Activated T-helper 17 cell treated with anti-CD3 and anti-CD28 coated beads, Interleukin-2, amount 50 U/mL, for 72 hours (primary cell): Measurements from ENCODE around the gene MAP4K2. TPM values are rescaled to one million over a fixed set of nuclear protein-coding genes. Genes with fewer than 3 reads are reported as not detected.

ENCODE experiments used
- ATAC-seq: fragments of 150-1000 bp; cut with Tn5 transposase; replicated peaks from 2 replicates; pipeline ENCODE4 v1.10.0; 2021; ENCODE audit warnings: mild to moderate bottlenecking, moderate library complexity
- H3K27ac Mint-ChIP-seq: one replicate; pipeline ENCODE4 v1.8.0; 2022; ENCODE audit warnings: mixed read lengths
- H3K27me3 Mint-ChIP-seq: one replicate; pipeline ENCODE4 v1.8.0; 2022; ENCODE audit warnings: mixed read lengths
- H3K36me3 Mint-ChIP-seq: one replicate; pipeline ENCODE4 v1.8.0; 2022; ENCODE audit warnings: low read depth, mild to moderate bottlenecking, mixed read lengths
- H3K4me1 Mint-ChIP-seq: one replicate; pipeline ENCODE4 v1.8.0; 2022; ENCODE audit warnings: mixed read lengths
- H3K4me3 Mint-ChIP-seq: one replicate; pipeline ENCODE4 v1.8.0; 2022; ENCODE audit warnings: mild to moderate bottlenecking, mixed read lengths
- H3K9me3 Mint-ChIP-seq: one replicate; pipeline ENCODE4 v1.8.0; 2022; ENCODE audit warnings: mixed read lengths
- total RNA-seq, 2 donors: library from RNA; stranded (reverse); gene quantifications; one replicate each; pipeline ENCODE4 v1.2.3, GENCODE V29; 2022

The MAP4K2 gene
- total RNA-seq, 2 donors from 2014 or later, result 65.9 to 82.5 TPM

DNA sequence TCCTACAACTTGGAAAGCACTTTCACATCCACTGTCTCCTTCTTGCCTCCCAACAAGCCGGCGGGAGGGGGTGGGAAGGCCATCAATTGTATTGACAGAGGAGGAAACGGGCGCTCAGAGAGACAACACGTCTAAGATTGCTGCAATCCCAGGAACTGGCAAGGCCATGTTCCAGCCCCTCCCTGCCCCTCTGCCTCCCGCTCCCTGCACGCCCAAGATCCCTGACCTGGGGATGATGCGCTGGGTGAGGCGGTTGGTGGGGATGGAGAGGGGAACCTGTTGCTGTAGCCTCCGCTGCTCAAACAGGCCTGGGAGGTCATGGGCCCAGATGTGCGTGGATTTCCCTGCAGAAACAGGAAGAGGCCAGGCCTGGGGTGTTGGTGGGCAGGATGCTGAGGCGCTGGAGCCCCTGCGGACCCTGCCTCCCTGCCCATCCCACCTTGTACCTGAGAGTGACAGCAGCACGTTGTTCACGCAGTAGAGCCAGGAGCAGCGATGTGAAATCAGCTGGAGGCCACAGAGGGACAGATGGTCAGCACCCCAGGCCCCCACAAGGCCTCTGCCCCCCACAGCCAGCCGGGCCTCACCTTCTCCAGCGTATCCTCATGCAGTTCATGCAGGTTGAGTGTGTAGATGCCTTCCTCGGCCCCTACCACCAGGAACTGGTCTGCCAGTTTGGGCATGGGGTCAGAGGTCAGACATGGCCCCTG is 6.8 kb downstream of the MAP4K2 start:
- no peak for ATAC-seq
- Mint-ChIP-seq H3K36me3 (peaks cover 68% of the 10 kb centered on the region), H3K27me3 (no peaks in the 10 kb centered on the region), H3K4me1 (peaks cover 12% of the 10 kb centered on the region), H3K4me3 (no peak overlapping the region), H3K9me3 (no peaks in the 10 kb centered on the region), H3K27ac (peak overlapping the region; percentile 46)

DNA sequence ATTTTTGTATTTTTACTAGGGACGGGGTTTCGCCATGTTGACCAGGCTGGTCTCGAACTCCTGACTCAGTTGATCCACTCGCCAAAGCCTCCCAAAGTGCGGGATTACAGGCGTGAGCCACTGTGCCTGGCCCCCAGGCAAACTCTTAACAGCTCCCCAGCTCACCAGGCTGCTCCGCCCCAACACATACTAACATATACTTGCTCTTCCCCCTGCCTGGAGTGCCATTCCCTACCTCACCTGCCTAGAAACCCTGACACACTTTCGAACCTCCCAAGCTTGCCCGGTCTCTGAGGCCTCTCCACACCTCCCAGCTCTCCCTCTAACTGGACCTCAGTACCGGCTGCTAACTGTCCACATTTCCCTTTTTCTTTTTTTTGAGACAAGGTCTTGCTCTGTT is 8.5 kb downstream of the MAP4K2 start:
- Mint-ChIP-seq H3K4me3 (no peak overlapping the region), H3K27ac (peak overlapping the region; percentile 29), H3K36me3 (peaks cover 71% of the 10 kb centered on the region), H3K27me3 (no peaks in the 10 kb centered on the region), H3K4me1 (peaks cover 12% of the 10 kb centered on the region), H3K9me3 (no peaks in the 10 kb centered on the region)
- no peak for ATAC-seq

DNA sequence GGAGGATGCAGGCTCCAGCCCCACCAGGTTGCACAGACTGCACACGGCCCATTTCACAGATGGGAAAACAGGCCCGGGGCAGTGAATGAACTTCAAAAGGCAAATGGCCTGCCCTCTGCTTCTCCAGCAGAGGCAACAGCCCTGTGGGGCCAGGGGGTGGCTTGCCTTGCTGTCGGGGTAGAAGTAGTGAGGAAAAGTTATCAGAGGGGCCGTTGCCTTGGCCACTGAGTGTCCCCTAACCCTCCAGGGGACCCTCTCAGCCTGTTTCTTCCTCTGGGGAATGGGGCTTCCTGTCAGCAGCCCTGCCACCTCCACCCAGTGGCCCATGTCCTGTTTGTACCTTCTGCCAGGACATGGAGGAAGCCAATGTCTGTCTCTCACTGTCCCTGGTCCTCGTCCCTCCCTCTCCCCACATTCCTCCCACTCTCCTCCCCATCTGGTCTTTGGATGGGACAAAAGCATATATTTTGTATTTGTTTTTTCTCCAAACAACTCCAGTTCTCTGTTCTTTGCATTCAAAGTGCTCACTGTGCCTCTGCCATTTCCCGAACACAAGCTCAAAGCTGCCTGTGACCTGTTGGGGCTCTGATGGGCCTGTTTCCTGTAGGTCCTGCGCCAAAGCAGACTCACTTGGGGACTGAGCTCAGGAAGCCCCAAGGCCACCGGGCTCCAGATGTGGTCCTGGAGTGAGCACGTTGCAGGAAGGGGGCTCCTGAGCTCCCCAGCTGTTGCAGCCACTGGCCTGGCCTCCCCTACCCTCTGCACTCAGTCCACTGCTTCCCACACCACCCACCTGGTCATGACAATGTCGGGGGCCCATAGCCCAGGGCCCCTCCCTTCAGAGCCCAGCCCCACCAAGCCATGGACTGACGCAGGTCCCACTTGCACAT is 9.5 kb downstream of the MAP4K2 start:
- Mint-ChIP-seq H3K36me3 (peaks cover 66% of the 10 kb centered on the region), H3K27me3 (no peaks in the 10 kb centered on the region), H3K4me3 (no peak overlapping the region), H3K4me1 (peaks cover 7% of the 10 kb centered on the region), H3K27ac (peak overlapping the region; percentile 29), H3K9me3 (no peaks in the 10 kb centered on the region)
- ATAC-seq, result no peak

DNA sequence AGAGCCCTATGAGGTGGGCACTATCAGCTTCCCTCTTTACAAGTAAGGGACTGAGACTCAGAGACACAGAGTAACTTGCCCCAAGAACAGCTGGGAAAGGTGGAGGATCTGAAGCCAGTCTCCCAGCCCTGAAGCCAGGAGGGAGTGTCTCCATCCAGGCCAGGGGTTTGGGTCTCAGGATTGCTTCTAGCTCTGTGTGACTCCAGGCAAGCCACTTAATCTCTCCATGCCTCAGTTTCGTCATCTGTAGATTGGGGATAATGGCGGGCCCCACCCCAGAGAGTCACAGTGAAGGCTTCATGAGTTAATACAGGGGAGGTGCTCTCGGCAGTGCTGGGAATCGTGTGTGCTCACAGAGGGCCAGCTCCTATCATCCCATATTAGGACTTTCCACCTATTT is 10.5 kb downstream of the MAP4K2 start:
- Mint-ChIP-seq H3K27me3 (no peaks in the 10 kb centered on the region), H3K4me3 (no peak overlapping the region), H3K9me3 (no peaks in the 10 kb centered on the region), H3K27ac (no peak overlapping the region), H3K36me3 (peaks cover 56% of the 10 kb centered on the region), H3K4me1 (peaks cover 7% of the 10 kb centered on the region)
- ATAC-seq, result no peak

DNA sequence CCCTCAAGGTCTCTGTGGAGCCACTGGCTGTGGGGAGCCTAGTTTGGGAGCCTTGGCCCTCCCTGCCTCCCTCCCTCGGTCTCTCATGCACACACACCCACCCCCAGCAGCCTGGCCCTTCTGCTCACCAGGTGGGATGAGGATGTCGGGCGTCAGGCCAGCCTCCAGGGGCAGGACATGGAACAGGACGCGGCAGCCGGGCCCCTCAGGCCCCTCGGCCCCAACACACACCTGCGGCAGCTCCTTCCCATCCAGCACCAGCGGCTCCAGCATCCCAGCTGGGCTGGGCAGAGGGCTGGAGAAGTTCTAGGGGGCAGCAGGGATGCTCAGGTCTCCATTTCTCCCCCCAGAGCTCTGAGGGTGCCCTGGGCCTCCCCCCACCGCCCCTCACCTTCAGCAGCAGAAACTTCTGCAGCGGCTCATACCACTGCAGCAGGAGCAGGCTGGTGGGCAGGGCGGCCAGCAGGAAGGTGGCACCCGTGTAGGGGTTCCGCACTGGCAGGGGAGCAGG is 11.2 kb downstream of the MAP4K2 start:
- Mint-ChIP-seq H3K36me3 (peaks cover 55% of the 10 kb centered on the region), H3K4me3 (no peak overlapping the region), H3K4me1 (peaks cover 7% of the 10 kb centered on the region), H3K9me3 (no peaks in the 10 kb centered on the region), H3K27ac (no peak overlapping the region), H3K27me3 (no peaks in the 10 kb centered on the region)
- no peak for ATAC-seq

DNA sequence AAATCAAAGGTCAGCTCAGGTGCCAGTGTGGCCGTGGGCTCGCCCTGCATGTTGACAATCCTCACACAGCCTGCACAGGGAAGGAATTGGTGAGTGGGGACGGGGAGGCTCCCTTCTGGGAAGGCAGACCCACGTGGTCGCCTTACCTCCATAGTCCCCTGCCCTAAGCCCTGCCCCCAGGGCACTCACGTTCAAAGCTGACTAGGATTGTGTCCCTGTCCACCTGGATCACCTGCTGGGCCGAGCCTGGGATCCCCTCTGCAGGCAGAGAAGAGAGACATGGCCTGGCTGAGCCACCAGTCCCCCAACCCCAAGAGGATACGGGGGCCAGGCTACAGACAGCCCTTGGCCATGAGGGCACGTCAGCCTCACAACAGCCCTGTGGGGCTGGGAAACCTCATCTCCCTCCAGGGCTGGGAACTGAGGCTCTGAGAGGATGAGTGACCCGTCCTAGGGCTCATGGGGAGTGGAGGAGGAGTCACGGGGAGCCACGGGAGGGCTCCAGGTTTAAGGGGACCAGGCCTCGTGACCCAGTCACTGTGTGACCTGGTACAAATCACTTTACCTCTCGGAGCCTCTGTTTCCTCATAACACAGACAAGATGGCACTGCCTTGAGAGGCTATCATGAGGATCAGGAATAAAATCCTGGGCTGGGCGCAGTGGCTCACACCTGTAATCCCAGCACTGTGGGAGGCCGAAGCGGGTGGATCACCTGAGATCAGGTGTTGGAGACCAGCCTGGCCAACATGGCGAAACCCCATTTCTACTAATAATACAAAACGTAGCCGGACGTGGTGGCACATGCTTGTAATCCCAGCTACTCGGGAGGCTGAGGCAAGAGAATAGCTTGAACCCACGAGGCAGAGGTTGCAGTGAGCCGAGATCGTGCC is 12.6 kb downstream of the MAP4K2 start:
- Mint-ChIP-seq H3K4me3 (no peak overlapping the region), H3K36me3 (peaks cover 41% of the 10 kb centered on the region), H3K4me1 (peaks cover 7% of the 10 kb centered on the region), H3K9me3 (no peaks in the 10 kb centered on the region), H3K27ac (no peak overlapping the region), H3K27me3 (no peaks in the 10 kb centered on the region)
- no peak for ATAC-seq

DNA sequence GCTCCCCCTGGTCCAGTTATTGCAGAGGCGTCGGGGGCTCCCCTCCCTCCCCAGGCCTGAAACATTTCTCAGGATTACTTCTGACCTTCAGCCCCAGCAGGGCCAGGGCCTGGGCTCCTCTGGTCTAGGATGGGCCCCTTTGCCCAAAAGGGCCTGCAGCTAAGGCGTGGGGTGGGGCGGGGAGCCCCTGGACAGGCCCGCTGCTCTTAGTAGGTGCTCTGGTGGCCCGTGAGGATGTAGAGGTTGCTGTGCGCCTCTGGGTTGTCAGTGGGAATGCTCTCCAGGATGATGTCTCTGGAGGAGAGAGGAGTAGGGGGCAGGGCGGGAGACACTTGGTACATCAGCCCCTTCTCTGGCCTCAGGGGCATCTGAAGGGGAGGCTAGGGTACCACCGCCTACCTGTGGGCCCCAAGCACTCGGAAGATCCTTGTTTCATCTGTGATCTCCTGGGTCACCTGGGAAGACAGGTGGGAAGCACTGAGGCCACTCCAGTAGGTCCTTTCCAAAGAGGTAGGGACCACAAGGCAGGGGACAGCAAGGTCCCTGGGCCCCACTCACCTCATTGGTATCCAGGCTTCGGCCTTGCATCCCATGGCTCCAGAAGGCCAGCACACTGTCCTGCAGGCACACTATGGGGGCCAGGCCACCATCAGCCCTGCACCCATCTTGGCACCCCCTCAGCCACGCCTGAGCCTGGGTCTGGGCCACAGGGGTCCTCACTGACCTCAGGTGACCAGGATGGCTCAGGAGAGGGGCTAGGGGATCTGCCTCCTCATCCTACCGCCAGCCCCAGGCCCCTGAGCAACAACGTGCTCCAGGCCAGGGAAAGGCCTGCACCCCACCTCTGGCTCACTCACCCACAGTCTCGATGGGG is 13.4 kb downstream of the MAP4K2 start:
- no peaks in the 10 kb centered on the region for H3K9me3 Mint-ChIP-seq
- ATAC-seq, result no peak
- H3K4me3 Mint-ChIP-seq, result no peak overlapping the region
- no peaks in the 10 kb centered on the region for H3K27me3 Mint-ChIP-seq
- H3K4me1 Mint-ChIP-seq, result peaks cover 3% of the 10 kb centered on the region
- H3K27ac Mint-ChIP-seq, result no peak overlapping the region
- H3K36me3 Mint-ChIP-seq, result peaks cover 32% of the 10 kb centered on the region

DNA sequence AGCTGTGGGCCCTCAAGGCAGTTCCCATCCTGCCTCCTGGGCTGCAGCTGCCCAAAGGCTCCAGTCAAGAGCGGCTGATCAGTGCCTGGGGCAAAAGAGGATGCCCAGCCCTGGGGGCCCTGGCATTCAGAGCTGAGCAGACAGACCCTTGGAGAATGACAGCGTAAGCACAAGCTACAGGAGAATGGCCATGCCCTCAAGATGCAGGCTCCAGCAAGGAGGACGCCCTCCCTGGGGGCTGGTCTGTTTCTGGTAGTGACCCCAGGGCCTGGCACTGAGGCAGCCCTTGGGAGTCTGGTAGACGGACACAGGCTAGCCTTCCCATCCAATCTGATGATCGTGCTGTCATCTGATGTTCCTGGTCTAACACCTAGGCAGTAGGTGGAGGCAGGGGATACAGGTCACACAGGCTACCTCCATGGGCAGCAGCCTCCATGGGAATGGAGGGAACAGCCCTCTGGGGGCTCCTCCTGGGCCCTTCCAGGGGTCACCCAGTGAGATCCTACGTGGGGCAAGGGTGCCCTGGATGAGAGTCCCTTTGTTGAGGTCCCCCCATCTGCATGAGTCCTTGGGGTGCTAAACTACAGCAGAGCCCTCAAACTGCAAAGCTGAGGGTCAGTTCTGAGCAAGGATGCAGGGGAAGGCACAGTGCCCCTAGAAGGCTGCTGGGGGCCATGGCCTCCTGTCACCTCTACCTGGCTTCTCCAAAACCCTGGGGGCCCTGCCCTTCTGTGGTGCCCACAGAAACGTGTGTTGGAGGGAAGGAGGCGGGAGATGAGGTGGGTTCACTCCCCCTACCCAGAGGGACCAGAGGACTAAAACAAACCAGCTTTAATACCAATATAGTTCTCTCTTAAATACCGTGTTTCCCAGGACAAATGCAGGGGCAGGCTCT is 14.4 kb downstream of the MAP4K2 start:
- no peaks in the 10 kb centered on the region for H3K27me3 Mint-ChIP-seq
- H3K9me3 Mint-ChIP-seq, result no peaks in the 10 kb centered on the region
- peaks cover 23% of the 10 kb centered on the region for H3K36me3 Mint-ChIP-seq
- H3K4me1 Mint-ChIP-seq, result no peaks in the 10 kb centered on the region
- H3K27ac Mint-ChIP-seq, result no peak overlapping the region
- ATAC-seq, result no peak
- no peak overlapping the region for H3K4me3 Mint-ChIP-seq

DNA sequence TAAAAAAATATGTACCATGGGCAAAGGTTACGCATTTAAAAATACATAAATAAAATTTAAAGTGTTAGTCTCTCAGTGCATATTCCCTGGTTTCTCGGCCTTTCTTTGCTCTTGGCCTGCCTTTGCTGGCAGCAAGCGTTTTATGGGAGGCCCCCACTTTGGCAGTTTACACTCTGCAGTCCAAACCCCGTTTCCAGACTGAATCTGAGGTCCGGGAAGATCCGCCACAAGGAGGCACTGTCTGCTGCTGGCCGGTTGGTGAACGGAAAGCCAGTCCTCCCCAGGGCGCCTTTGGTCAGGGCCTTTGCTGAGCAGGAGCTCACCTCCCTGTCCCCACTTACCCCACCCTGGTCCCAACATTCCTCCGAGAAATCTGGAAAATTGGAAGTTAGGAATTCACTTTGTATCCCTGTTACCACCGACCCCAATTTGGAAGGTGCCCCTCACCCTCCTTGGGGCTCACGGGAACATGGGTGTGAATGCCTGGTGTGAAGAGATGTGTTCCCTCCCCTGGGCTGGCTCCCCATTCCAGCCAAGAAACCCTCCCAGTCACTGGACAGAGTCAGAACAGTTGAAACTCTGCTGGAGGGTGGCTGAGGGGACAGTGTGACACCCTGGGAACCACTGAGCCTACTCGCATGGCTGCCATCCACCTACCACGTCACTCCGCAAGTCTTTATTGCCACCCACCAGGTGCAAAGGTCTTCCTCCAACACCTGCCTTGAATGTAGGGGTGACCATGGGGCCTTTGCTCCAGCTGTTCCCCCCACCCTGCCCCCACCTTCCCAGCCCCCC is 15.3 kb downstream of the MAP4K2 start:
- H3K36me3 Mint-ChIP-seq, result peaks cover 19% of the 10 kb centered on the region
- ATAC-seq, result peak; percentile 79
- no peak overlapping the region for H3K4me3 Mint-ChIP-seq
- no peaks in the 10 kb centered on the region for H3K4me1 Mint-ChIP-seq
- H3K27ac Mint-ChIP-seq, result no peak overlapping the region
- H3K27me3 Mint-ChIP-seq, result no peaks in the 10 kb centered on the region
- H3K9me3 Mint-ChIP-seq, result no peaks in the 10 kb centered on the region

DNA sequence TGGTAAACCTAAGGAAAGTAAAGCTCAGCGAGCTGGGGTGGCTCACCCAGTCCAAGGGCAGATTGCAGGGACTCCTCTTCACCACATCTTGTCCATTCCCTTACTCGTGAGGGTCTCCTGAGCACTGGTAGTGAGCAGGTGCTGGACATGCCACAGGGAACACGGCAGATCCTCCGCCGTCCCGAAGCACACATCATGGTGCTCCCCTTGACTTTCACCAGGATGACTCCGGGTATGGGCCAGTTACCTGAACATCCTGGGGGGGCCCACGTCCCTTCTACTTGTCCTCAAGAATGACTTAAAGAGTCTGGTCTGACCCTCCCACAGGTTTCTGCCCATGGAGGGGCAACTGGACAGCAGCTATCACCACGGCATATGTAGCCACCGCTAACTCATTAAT is 16.7 kb downstream of the MAP4K2 start:
- no peaks in the 10 kb centered on the region for H3K4me1 Mint-ChIP-seq
- H3K27ac Mint-ChIP-seq, result no peak overlapping the region
- H3K27me3 Mint-ChIP-seq, result no peaks in the 10 kb centered on the region
- H3K36me3 Mint-ChIP-seq, result peaks cover 14% of the 10 kb centered on the region
- H3K9me3 Mint-ChIP-seq, result no peaks in the 10 kb centered on the region
- no peak overlapping the region for H3K4me3 Mint-ChIP-seq
- no peak for ATAC-seq

DNA sequence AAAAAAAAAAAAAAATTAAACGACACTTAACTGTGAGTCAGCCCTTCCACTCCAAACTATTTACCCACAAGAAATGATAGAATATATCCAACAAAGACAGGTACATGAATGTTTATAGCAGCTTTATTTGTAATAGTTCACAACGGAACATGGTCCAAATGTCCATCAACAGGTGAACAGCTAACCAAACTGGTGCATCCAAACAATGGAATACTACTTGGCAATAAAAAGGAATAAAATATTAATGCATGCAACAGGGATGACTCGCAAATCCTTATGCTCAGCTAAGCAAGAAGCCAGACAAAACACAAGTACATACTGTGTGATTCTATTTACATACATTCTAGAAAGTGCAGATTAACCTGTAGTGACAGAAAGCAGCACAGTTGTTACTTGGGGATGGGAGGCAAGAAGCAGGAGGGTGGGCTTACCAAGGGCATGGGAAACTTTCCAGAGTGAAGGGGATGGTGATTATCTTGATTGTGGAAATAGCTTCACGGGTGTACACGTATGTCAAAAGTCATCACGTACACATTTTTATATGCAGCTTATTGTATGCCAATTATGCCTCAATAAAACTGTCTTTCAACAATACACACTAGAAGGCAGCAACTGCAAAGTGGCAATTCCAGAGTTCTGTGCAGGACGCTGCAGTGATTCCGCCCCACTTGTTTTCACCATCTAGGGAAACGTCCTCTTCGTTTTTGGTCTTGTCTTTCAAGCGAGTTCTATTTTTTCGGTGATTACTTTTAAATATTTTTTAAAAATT is 18.0 kb downstream of the MAP4K2 start:
- H3K27ac Mint-ChIP-seq, result no peak overlapping the region
- H3K9me3 Mint-ChIP-seq, result no peaks in the 10 kb centered on the region
- no peak for ATAC-seq
- no peaks in the 10 kb centered on the region for H3K27me3 Mint-ChIP-seq
- H3K4me3 Mint-ChIP-seq, result no peak overlapping the region
- peaks cover 7% of the 10 kb centered on the region for H3K36me3 Mint-ChIP-seq
- H3K4me1 Mint-ChIP-seq, result no peaks in the 10 kb centered on the region
